H7 (cell line): ENCODE measurements around the gene PAM. TPM values are rescaled to one million over a fixed set of nuclear protein-coding genes. Genes with fewer than 3 reads are reported as not detected.
"Not testable (repeated sequence)": the region's sequence is repeated elsewhere in the genome, so short reads cannot be mapped to it uniquely, and the experiment has no call there.

Experiments
- DNase-seq: peaks from one replicate; pipeline ENCODE4 v3.0.0; 2012
- H3K27me3 ChIP-seq: 2 replicates; pipeline ENCODE4 v1.6.0; 2011; ENCODE audit warnings: mild to moderate bottlenecking, low read length; ENCODE audit not compliant: control insufficient read depth, insufficient read depth
- H3K36me3 ChIP-seq: replicated peaks from 2 replicates; pipeline ENCODE4 v1.5.1; 2011; ENCODE audit warnings: low read length; ENCODE audit not compliant: control insufficient read depth, insufficient read depth
- H3K4me3 ChIP-seq: 2 replicates; pipeline ENCODE4 v1.5.1; 2011; ENCODE audit warnings: low read depth, mild to moderate bottlenecking, control low read depth, low read length, moderate library complexity; ENCODE audit not compliant: insufficient read depth
- total RNA-seq: library from RNA; depleted of rRNA; stranded (reverse); fragments of >200 nt; shearing (Covaris generic); gene quantifications from 2 replicates; pipeline ENCODE4 v1.2.3, GENCODE V29; 2014

Gene PAM
- total RNA-seq, 1 experiment from 2014 or later = 33.9 TPM

DNA sequence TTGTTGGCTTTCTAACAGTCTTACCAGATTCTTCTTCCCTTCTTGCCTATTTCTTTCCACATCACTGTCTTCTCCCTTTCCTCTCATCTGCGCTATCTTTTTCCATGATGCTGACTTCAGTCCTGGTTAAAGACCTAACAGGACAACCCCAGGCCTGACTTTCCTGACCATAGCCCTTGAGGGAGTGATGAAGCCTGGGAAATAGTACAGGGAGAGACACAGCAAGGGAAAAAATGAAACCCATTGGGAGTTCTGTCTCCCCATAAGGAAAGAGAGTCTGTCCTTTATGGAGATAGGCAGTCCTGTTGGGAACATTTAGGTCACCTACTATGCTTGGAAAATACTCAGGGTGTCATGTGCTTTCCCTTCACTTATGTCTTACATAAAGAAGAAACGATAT, 272.2 kb downstream of the PAM start:
- DNase-seq = no peak
- H3K27me3 ChIP-seq = no peaks in the 10 kb centered on the region
- no peak overlapping the region for H3K4me3 ChIP-seq
- H3K36me3 ChIP-seq = no peaks in the 10 kb centered on the region

DNA sequence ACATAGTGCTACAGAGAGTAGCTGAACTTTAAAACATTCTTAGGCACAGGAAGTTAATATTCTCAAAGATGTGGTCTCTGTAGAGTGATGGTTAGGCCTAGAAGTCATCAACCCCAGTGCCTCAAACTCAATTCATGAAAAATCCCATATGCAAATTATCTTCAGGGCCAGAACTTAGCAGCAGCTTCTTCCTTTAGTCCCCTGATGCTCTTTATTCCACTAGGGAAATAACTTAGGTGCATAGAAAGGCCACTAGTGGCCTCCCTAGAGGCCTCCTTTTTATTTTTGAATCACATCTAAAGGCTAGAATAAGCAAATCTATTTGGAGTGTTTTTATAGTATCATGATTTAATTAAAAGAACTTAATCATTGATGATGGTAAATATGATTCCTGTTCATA, 276.5 kb downstream of the PAM start:
- DNase-seq = peak; percentile 54

DNA sequence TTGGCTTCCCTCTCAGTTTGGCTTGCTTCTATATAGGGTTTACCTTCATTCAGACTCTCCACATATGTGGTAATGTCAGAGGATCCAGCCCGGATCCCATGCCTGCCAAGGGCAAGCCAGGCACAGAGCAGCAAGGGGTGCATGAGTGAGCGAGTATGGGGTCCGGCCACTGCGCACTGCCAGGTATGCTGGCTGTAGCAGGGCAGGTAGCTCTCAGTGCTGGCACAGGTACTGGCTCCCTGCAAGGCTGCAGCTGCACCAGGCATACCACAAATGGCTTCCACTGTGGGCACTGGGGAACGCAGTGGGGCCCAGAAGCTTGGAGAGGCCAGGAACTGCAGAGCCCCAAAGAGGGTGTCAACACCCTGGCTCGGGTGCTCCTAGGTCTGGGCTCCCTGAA, 278.6 kb downstream of the PAM start:
- DNase-seq = no peak
- Histone ChIP-seq H3K36me3 (no peaks in the 10 kb centered on the region), H3K27me3 (no peaks in the 10 kb centered on the region), H3K4me3 (no peak overlapping the region)

More for the DNA sequence above, 276.5 kb downstream of the PAM start:
- no peaks in the 10 kb centered on the region for H3K36me3 ChIP-seq
- no peaks in the 10 kb centered on the region for H3K27me3 ChIP-seq
- H3K4me3 ChIP-seq = no peak overlapping the region

DNA sequence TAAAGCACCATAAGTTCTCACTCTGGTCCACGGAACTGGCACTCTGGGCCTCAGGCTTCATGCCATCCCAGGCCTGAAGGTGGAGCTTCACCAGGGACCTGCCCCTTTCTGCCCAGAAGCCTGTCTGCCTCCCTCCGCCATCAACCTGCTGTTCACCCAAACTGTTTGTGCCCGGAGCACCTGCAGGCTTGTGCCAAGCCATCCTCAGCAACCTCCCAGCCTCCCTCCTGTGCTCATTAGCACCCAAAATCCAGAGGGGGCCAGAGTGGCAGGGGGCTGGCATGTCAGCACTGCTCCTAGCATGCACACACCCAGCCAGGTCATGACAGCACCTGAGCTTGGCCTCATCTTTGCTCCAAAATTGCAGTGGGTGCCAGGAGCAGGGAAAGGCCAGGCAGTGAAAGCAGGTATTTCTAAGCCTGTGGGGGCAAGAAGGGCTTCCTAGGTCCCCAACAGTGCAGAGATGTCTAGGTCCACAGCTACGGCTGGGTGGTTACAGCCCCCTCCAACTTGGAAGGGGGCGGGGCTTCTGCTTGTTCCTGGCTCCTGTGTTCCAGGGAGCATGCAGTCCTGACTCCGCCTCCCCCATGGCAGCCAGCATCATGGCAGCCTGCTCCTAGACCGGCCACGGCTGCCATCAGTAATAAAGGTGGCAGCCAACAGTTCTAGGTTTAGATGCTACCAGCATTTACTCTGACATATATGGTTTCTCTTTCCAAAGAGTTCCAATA, 279.7 kb downstream of the PAM start:
- Histone ChIP-seq H3K4me3 (no peak overlapping the region), H3K36me3 (no peaks in the 10 kb centered on the region), H3K27me3 (no peaks in the 10 kb centered on the region)
- DNase-seq = no peak

DNA sequence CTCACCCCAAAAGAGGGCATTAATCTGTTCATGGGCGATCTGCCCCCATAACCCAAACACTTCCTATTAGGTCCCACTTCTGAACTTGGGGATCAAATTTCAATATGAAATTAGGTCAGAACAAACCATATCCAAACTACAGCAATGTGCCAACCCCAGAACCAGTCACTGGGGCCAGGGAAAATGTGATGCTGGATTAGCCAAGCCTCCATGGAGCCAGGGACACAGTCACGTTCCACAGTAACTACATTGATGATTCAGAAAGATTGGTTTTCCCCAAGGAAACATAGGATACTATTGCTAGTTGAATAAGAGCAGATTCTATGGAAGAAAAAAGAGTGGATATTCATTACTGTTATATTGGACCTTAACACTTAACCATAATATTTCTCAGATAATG, 280.6 kb downstream of the PAM start:
- no peak for DNase-seq
- no peaks in the 10 kb centered on the region for H3K36me3 ChIP-seq
- no peak overlapping the region for H3K4me3 ChIP-seq
- no peaks in the 10 kb centered on the region for H3K27me3 ChIP-seq

DNA sequence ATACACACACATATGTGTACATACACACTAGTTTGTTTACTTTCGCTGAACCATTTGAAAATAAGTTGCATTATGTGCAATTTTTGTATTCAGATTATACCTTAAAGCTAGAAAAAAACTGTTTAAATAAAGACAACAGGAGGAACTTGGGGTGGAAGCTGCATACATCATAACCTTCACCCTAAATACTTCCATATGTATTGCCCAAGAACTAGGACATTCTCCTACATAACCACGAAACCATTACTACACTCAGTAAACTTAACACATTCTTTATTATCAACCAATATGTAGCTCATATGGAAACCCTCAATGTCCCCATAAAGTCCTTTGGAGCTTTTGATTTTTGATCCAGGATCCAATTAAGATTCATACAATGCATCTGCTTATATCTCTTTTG, 281.5 kb downstream of the PAM start:
- Histone ChIP-seq H3K4me3 (no peak overlapping the region), H3K36me3 (no peaks in the 10 kb centered on the region), H3K27me3 (no peaks in the 10 kb centered on the region)
- no peak for DNase-seq

DNA sequence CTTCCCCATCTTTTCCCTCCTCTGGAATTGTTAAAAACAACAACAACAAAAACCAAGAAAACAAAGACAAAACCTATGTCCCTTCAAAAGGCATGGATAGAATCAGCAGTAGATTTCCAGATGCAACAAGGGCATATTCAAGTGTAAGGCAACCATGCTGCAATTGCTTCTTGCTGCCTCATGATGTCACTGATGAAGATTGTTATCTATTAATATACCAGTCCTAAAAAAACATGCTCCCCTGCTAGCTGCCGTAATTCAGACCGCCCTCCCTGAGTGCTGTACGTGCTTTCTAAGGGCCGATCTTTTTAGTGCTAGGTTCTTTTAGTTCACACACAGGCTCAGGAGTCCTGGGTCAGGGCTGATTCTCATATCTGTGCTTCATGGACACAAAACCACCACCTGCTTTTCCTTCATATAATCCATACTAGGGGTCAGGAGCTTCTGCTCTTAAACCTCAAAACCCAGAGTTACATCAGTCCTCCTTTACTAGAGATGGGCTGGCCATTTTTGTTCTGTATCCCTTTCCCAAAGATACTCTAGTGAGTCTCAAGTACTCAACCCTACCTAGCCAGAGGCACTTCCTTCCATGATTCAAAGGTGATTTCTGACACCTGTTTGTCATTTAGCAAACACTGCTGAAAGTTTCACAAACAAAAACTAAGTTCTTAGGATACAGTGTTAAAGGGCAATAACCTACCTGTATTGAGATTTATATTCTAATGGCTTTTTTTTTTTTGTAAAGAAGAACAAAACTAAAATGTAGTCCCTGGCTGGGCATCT, 282.8 kb downstream of the PAM start:
- no peak overlapping the region for H3K4me3 ChIP-seq
- DNase-seq = peak; percentile 11
- no peaks in the 10 kb centered on the region for H3K36me3 ChIP-seq
- no peaks in the 10 kb centered on the region for H3K27me3 ChIP-seq

DNA sequence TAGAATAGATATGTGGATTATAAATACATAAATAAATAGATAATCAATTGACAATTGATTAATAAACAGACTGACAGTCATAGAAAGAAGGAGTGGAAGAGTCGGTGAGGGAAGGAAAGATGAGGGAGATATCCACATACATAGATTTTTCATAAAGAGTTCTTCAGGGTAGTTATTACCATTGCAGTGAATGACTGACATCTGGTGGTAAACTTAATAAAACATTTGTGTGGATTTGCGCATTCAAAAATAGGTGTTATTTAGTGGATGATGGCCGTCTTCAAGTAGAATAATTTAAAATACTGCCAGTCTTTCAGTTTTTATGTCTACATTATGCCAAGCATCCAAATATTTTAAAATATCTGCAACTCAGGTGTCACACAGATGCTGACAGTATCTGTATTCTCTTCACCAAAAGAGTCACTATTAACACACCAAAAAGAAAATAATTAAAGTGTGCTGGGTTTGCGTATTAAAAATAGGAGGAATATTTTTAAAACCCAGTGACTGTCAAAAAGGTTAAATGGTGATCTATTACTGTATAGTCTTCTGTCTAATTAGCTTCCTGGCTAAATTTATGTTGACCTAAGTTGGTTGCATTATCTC, 286.1 kb downstream of the PAM start:
- Histone ChIP-seq H3K27me3 (no peaks in the 10 kb centered on the region), H3K4me3 (no peak overlapping the region), H3K36me3 (no peaks in the 10 kb centered on the region)
- DNase-seq = no peak

DNA sequence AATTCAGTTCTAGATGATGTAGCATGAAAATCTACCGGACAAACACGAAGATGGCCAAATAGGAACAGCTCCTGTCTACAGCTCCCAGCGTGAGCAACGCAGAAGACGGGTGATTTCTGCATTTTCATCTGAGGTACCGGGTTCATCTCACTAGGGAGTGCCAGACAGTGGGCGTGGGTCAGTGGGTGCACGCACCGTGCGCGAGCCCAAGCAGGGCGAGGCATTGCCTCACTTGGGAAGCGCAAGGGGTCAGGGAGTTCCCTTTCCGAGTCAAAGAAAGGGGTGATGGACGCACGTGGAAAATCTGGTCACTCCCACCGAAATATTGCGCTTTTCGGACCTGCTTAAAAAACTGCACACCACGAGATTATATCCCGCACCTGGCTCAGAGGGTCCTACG, 291.6 kb downstream of the PAM start:
- H3K4me3 ChIP-seq, H3K36me3 ChIP-seq, DNase-seq, H3K27me3 ChIP-seq: not testable (repeated sequence)

DNA sequence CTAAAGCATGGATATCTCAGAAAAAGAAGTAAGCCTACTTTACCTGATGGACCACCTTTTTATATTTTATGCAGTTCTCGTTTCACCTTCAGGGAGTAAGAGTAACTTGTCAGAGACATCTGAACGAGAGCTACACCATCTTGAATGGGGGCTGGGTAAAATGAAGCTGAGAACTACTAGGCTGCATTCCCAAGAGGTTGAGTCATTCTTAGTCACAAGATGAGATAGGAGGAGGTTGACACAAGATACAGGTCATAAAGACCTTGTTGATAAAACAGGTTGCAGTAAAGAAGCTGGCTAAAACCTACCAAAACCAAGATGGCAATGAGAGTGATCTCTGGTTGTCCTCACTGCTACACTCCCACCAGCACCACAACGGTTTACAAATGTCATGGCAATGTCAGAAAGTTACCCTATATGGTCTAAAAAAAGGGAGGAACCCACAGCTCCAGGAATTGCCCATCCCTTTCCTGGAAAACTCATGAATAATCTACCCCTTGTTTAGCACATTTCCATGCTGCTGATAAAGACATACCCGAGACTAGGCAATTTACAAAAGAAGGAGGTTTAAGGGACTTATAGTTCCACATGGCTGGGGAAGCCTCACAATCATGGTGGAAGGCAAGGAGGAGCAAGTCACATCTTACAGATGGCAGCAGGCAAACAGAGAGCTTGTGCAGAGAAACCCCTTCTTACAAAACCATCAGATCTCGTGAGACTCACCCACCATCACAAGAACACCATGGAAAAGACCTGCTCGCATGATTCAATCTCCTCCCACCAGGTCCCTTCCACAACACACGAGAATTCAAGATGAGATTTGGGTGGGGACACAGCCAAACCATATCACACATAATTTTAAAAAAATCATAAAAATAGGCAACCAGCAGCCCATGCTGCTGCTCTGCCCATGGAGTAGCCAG, 302.4 kb downstream of the PAM start:
- no peak for DNase-seq
- Histone ChIP-seq H3K27me3 (no peaks in the 10 kb centered on the region), H3K4me3 (no peak overlapping the region), H3K36me3 (no peaks in the 10 kb centered on the region)

DNA sequence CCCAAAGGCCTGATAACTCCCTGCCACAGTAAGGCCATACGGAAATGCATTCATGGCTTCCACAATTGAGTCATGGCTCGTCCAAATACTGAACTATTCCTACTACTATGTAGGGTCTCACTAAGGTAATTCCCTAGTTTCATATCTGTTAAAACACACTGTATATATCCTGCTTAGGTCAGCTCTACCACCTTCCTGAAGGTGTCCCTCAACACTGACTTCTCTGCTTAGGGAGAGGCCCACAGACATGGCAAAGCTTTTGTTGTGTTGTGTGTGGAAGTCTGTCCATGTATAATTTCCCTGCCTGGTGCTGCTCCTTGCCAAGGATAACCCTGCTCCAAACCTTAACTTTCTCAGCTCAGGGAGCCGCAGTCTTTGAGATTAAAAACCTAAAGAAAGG, 304.4 kb downstream of the PAM start:
- H3K36me3 ChIP-seq = no peaks in the 10 kb centered on the region
- no peak overlapping the region for H3K4me3 ChIP-seq
- DNase-seq = no peak

DNA sequence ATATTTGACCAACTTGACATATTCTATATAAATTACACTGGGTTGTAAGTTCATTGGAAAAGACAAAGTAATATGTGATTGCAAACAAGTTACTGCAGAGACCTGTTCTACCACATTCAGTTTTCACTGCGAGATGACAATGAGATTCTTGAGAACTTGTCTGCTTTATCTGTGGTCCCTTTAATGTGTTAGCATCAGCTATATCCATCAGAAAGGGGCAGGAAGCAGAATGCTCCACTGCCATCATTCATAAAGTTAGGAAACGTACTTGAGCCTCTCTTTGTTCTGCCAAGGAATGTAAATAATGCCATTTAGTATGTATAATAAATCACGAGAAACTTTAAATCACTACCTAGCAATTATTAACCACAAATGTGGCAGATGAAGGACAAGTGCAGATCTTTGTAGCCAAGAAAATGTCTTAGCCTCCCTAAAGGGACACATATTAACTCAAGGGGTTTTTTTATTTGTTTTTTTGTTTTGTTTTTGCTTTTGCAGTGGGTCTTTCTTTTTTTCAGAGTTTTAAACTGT, 305.4 kb downstream of the PAM start:
- Histone ChIP-seq H3K4me3 (no peak overlapping the region), H3K36me3 (no peaks in the 10 kb centered on the region), H3K27me3 (no peaks in the 10 kb centered on the region)
- DNase-seq = no peak

More for the DNA sequence above, 304.4 kb downstream of the PAM start:
- H3K27me3 ChIP-seq = no peaks in the 10 kb centered on the region

DNA sequence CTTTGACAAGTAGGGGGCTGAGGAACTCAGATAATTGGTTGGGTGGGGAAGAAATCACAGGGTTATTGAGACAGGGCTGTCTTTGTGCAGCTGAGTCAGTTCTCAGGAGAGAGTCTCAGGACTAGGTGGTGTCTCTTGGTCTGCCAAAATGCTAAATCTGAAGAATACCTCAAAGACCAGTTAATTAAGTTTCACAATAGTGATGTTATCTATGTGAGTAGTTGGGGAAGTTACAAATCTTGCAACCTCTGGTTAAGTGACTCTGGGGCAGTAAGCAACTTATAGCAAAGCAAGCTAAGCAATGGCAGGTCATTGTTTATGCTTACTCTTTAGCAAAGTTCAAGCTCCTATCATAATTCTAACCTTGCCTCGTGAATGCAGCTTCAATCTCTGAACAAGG, 311.2 kb downstream of the PAM start:
- H3K36me3 ChIP-seq = no peaks in the 10 kb centered on the region
- H3K27me3 ChIP-seq = no peaks in the 10 kb centered on the region
- DNase-seq = no peak
- H3K4me3 ChIP-seq = no peak overlapping the region

DNA sequence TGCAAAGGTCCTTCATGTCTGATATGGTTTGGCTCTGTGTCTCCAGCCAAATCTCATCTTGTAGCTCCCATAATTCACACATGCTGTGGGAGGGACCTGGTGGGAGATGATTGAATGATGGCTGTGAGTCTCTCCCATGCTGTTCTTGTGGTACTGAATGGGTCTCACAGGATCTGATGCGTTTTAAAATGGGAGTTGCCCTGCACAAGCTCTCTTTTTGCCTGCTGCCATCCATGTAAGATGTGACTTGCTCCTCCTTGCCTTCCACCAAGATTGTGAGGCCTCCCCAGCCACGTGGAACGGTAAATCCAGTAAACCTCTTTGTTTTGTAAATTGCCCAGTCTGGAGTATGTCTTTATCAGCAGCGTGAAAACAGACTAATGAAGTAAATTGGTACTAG, 318.4 kb downstream of the PAM start:
- H3K4me3 ChIP-seq, H3K27me3 ChIP-seq, DNase-seq, H3K36me3 ChIP-seq: not testable (repeated sequence)
